H1 (cell line): Measurements from ENCODE around the gene TBC1D2.

Experiments
- CHD1 ChIP-seq: IDR thresholded peaks from 2 replicates; pipeline ENCODE4 v1.6.1; 2012; ENCODE audit warnings: low read depth, low read length, improper control_type of control experiment
- CTCF ChIP-seq, 3 experiments: IDR thresholded peaks; 1 replicate in 2 of 3; 2 replicates in 1 of 3; pipeline versions ENCODE4 v1.5.1 to v1.6.1; 2011; ENCODE audit warnings: low read length in 3 of 3, mild to moderate bottlenecking in 3 of 3, inconsistent platforms in 2 of 3, low read depth in 1 of 3, moderate library complexity in 1 of 3; ENCODE audit not compliant: insufficient read depth in 1 of 3; ENCODE audit errors: control extremely low read depth in 1 of 3
- KDM1A ChIP-seq: fragments of 200-600, 300-600 bp; sonication (generic); IDR thresholded peaks from 2 replicates; pipeline ENCODE4 v1.7.1; 2016; ENCODE audit warnings: mild to moderate bottlenecking, low read length, borderline replicate concordance
- SIN3A ChIP-seq, 2 experiments: IDR thresholded peaks in 1 of 2; conservative IDR thresholded peaks in 1 of 2; 2 replicates each; pipeline ENCODE4 v1.6.1; 2011 to 2012; ENCODE audit warnings: low read length in 2 of 2, improper control_type of control experiment in 1 of 2, low read depth in 1 of 2, mild to moderate bottlenecking in 1 of 2
- SP1 ChIP-seq: IDR thresholded peaks from 2 replicates; pipeline ENCODE4 v1.6.1; 2011; ENCODE audit warnings: low read depth, low read length

DNA sequence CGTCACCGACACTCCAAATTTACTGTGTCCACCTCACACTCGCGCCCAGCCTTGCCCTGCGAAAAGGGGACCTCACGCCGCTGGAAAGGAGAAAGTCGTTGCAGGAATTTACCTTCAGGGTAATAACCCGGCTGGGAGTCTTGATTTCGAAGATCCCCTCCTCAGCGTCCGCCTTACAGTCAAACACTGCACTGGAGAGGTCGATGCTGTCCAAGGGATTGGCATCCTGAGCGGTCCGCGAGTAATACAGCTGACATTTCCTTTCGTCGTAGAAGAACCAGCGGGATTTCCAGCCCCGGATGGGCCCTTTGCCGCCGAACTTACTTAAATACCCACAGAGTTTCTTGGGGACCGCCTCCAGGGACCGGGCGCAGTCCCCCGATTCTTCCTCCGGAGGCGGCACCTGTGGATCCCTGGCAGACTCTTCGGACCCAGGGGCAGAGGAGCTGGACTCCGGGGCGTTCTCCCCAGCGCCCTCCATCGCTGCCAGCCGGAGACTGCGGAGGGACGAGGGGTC, 330 bp downstream of the TBC1D2 start:
- no peak for TF ChIP-seq CTCF (IDR thresholded peaks at IDR 0.05; ENCODE audit: control extremely low read depth in 1 of 3, insufficient read depth in 1 of 3, low read depth in 1 of 3, low read length in 3 of 3)
- no peak for TF ChIP-seq SP1
- TF ChIP-seq KDM1A = no peak
- no peak for TF ChIP-seq CHD1
- TF ChIP-seq SIN3A (conservative IDR thresholded peaks at IDR 0.05 in 1 of 2, IDR thresholded peaks at IDR 0.05 in 1 of 2; ENCODE audit: low read depth in 1 of 2, low read length in 2 of 2) = 0 out of 4 replicates have a peak, but pooled peaks of 1 of the 2 experiments have one; percentile 9
